ENCODE measurements around the gene TIMM44. TPM values are rescaled to one million over a fixed set of nuclear protein-coding genes. Genes with fewer than 3 reads are reported as not detected.

The TIMM44 gene
- total RNA-seq, 4 donors from 2014 or later, result 59.7 to 102 (median 71.8) TPM

DNA sequence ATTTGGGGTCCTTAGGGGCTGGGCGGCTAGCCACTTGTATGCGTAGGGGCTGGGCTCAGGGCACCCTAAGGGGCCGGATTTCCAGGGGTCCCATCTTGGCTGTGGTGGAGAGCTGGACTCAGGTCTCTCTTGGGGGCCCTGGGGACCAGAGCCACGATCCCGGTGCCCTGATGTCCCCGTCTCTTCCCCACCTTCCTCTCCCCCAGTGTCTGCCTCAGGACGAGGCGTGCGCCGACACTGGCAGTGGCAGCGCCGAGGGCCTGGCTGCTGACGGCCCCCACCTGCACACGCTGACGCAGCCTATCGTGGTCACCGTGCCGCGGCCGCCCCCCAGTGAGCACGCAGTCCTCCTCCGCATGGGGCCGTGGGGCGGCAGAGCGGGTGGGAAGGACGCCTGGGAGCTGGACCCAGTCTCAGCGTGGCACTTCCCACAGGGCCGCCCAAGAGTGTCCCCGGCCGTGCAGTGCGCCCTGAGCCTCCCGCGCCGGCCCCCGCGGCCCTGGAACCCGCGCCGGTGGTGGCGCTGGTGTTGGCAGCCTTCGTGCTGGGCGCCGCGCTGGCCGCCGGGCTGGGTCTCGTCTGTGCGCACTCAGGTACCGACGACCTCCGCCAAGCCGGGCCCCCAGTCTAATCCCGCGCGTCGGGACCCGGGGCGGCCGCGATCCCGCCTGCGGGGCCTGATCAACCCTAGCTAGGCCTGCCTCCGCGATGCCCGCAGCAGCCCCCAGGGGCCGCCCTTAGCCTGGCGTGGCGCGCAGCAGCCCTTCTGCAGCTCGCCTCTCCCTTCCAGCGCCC lies 26.0 kb downstream of the TIMM44 start:
- peaks cover 0 to 9% (median 2%) of the 10 kb centered on the region in 4 donors for H3K36me3 ChIP-seq
- in situ Hi-C loops (cut with MboI; ENCODE audit: low pct_ligation_motif_present in 1 of 4, low pct_unique_long_range_greater_than_20kb in 1 of 4, low sequenced_read_pairs in 3 of 4) (no loop called here), intact Hi-C loops (cut with DNase I; ENCODE audit: low total_unique reads) (no loop called here)
- 5% methylated on average over 33 of the region's 71 CpGs; no CpG with 5 or more reads in 1 of the 2 donors for WGBS, 2 donors (ENCODE audit: low coverage in 1 of 2)
- H3K9me3 ChIP-seq, result no peaks in the 10 kb centered on the region
- peaks cover 59% of the 10 kb centered on the region for H3K27me3 ChIP-seq
- DNase-seq, result peak; percentile 69
- TF ChIP-seq EP300 (IDR thresholded peaks at IDR 0.05; ENCODE audit: low read depth) (no peak), CTCF (IDR thresholded peaks at IDR 0.05) (peak; percentile 29 to 61 (median 57))
- H3K27ac ChIP-seq, result peak overlapping the region in 2 of 4 donors; percentile 9 to 56
- peak overlapping the region; percentile 0 to 41 (median 24) for H3K4me3 ChIP-seq
- peaks cover 28 to 58% (median 43%) of the 10 kb centered on the region in 4 donors for H3K4me1 ChIP-seq

- no peak for TF ChIP-seq CTCF (IDR thresholded peaks at IDR 0.05)
- TF ChIP-seq POLR2A (IDR thresholded peaks at IDR 0.05), result no peak
- TF ChIP-seq POLR2AphosphoS5 (IDR thresholded peaks at IDR 0.05), result no peak
- TF ChIP-seq EP300 (IDR thresholded peaks at IDR 0.05; ENCODE audit: low read depth), result no peak
- H3K9me3 ChIP-seq, result no peaks in the 10 kb centered on the region
- peaks cover 0 to 11% (median 5%) of the 10 kb centered on the region in 4 donors for H3K36me3 ChIP-seq
- H3K27ac ChIP-seq, result peak overlapping the region in 1 of 4 donors; percentile 56
- intact Hi-C loops (cut with DNase I; ENCODE audit: low total_unique reads) (no loop called here), in situ Hi-C loops (cut with MboI; ENCODE audit: low pct_ligation_motif_present in 1 of 4, low pct_unique_long_range_greater_than_20kb in 1 of 4, low sequenced_read_pairs in 3 of 4) (no loop called here)
- peak overlapping the region in 2 of 4 donors; percentile 33 to 41 for H3K4me3 ChIP-seq
- H3K27me3 ChIP-seq, result peaks cover 59% of the 10 kb centered on the region
- 6% methylated on average over 9 of the region's 12 CpGs; no CpG with 5 or more reads in 1 of the 2 donors for WGBS, 2 donors (ENCODE audit: low coverage in 1 of 2)
- H3K4me1 ChIP-seq, result peaks cover 25 to 52% (median 41%) of the 10 kb centered on the region in 4 donors
- no peak for DNase-seq
These were observed 26.6 kb downstream of the TIMM44 start for GRCh38 chr19:7916955-7917266.

DNA sequence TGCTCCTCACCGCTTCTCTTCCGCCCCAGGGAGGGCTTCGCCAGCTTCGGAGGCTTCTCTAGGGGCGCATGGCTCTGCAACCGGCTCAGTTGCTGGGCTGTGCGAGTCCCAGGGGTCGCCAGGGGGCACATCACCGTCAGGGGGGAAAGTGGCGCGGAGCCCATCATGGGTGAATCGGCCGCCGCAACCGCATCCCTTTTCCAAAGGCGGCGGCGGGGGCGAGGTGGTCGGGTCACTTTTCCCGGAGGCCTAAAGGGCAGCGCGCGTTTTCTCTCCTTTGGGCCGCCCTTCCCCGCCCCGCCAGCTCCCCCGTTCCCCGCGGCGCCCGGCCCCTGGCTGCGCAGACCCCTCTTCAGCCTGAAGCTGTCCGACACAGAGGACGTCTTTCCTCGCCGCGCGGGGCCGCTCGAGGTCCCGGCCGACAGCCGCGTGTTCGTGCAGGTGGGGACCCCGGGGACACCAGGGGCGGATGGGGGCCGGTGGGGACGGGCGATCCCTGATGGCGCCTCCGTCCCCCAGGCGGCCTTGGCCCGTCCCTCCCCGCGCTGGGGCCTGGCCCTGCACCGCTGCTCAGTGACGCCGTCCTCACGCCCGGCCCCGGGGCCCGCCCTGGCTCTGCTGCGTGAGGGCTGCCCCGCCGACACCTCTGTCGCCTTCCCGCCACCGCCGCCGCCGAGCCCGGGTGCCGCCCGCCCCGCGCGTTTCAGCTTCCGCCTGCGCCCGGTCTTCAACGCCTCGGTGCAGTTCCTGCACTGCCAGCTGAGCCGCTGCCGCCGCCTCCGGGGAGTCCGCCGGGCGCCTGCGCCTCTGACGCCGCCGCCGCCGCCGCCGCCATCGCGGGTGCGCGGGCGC lies 27.1 kb downstream of the TIMM44 start:
- Histone ChIP-seq H3K36me3 (peaks cover 0 to 15% (median 8%) of the 10 kb centered on the region in 4 donors), H3K4me1 (peaks cover 19 to 46% (median 35%) of the 10 kb centered on the region in 4 donors), H3K27ac (peak overlapping the region in 1 of 4 donors; percentile 56), H3K4me3 (peak overlapping the region in 3 of 4 donors; percentile 5 to 41 (median 33)), H3K27me3 (peaks cover 59% of the 10 kb centered on the region), H3K9me3 (no peaks in the 10 kb centered on the region)
- in situ Hi-C loops (cut with MboI; ENCODE audit: low pct_ligation_motif_present in 1 of 4, low pct_unique_long_range_greater_than_20kb in 1 of 4, low sequenced_read_pairs in 3 of 4), result no loop called here
- WGBS, 2 donors (ENCODE audit: low coverage in 1 of 2), result 3% methylated on average over 40 of the region's 104 CpGs; no CpG with 5 or more reads in 1 of the 2 donors
- intact Hi-C loops (cut with DNase I; ENCODE audit: low total_unique reads), result no loop called here
- peak; percentile 50 for DNase-seq
- TF ChIP-seq CTCF (IDR thresholded peaks at IDR 0.05) (no peak), POLR2A (IDR thresholded peaks at IDR 0.05) (no peak), POLR2AphosphoS5 (IDR thresholded peaks at IDR 0.05) (no peak), EP300 (IDR thresholded peaks at IDR 0.05; ENCODE audit: low read depth) (no peak)
